GM18517 (cell line): Measurements from ENCODE around the gene CEP250.
"Not testable (repeated sequence)": the region's sequence is repeated elsewhere in the genome, so short reads cannot be mapped to it uniquely, and the experiment has no call there.

Experiments
- ATAC-seq: cut with Tn5 transposase; IDR thresholded peaks from one replicate; pipeline ENCODE4 v1.9.1; 2021; ENCODE audit warnings: mild to moderate bottlenecking, moderate library complexity; ENCODE audit not compliant: unreplicated experiment

CEP250 gene

GRCh38 chr20:35456700-35457099 lies 1.3 kb downstream of the CEP250 start:
- ATAC-seq, result not testable (repeated sequence)

GRCh38 chr20:35457539-35457938 lies 2.1 kb downstream of the CEP250 start:
- ATAC-seq, result not testable (repeated sequence)

GRCh38 chr20:35458388-35458787 lies 3.0 kb downstream of the CEP250 start:
- no peak for ATAC-seq

DNA sequence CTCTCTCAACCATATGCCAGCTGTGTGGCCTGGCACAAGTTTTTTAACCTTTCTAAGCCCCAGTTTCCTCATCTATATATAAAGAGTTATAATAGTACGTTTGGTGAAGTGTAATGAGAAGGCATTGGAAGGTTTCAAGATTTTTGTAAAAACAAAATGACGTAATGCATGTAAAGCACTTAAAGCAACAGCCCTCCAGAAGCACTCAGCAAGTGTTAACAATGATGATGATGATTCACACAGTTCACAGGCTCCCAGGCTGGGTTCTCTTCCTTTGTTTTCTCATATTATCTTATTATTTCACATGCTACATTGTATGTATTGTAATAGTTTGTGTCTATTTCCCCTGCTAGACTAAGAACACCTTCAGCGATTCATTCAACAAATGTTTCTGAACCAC lies 6.2 kb downstream of the CEP250 start:
- no peak for ATAC-seq

DNA sequence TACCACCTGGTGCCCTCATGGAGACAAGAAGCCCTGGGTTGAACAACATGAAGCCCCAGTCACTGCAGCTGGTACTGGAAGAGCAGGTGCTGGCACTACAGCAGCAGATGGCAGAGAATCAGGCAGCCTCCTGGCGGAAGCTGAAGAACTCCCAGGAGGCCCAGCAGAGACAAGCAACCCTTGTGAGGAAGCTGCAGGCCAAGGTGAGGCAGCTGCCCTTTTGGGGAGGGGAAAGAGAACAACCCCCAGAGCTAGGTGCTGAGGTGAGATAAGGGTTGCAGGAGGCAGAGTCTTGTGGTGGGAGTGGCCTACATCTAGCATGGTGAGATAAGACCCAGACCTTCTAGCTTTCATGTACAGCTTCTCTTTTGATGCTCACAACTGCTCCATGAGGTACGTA lies 7.0 kb downstream of the CEP250 start:
- ATAC-seq, result no peak

DNA sequence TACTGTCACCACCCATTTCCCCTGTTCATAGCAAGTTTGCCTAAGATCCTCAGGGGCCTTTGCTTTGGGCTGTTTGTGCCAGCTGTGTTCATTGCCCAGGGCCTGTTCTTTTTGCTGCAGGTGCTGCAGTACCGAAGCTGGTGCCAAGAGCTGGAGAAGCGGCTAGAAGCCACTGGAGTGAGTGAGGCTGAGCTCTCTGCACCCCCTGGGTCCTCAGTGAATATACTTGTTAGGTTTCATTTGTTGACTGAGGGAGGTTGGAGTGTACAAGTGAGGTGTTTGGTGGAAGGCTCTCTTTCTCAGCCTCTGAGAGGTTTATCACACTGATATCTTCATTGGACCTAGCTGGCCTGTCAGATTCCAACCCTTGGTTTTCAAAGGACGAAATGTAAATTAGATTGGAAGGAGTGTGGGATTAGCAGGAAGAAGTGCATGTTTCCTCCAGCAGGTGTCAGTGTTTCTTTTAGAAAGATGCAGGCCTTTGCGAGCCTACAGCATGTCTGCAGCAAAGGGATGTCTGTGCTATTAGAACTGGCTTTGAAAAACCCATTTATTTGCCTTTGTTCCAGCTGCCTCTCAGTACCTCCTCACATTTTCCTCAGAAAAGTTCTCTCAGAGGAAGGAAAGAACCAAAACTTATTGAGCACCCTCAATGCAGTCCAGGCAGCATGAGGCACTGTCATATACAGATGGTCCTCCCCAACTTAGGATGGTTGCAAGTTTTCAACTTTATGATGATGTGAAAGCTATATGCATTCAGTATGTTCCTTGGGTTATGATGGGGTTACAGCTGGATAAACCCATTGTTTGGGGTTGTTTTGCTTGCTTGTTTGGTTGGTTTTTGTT lies 8.3 kb downstream of the CEP250 start:
- no peak for ATAC-seq

GRCh38 chr20:35465976-35466375 lies 10.6 kb downstream of the CEP250 start:
- ATAC-seq, result no peak

- ATAC-seq, result no peak
Measured at GRCh38 chr20:35466856-35467255, 11.5 kb downstream of the CEP250 start.

- ATAC-seq, result no peak
Measured at GRCh38 chr20:35467339-35468224, 12.2 kb downstream of the CEP250 start.

- ATAC-seq, result no peak
Measured at GRCh38 chr20:35468671-35469334, 13.4 kb downstream of the CEP250 start.

DNA sequence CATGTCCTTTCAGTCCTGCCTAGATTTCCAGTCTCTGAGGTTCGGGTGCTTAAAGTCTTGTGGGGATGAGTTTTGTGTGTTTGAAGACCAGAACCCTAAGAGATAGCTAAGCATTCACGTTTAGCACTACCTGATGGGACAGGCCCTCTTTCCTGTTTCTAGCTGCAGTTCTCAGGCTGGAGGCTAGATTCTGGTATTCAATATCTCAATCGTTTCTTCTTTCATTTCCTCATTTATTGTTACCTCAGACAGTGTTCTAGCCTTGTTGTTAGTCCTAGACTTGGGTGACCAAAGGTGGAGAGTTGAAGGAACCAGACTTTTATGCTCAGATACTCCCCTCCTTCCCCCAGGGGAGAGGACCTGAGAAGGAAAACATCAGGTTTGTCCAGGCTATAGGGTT lies 16.8 kb downstream of the CEP250 start:
- no peak for ATAC-seq

DNA sequence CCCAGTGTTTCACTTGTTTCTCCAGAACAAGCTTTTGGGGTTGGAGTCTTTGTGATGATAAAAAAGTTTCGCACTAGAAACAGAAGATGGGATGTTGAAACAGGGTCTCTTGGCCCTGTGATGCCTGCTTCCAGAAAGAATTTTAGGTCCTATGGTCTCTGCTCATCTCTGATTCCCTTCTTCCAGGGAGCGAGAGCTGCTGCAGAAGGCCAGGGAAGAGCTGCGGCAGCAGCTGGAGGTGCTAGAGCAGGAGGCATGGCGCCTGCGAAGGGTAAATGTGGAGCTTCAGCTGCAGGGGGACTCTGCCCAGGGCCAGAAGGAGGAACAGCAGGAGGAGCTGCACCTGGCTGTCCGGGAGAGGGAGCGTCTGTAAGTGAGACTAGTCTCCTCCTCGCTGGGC lies 18.3 kb downstream of the CEP250 start:
- no peak for ATAC-seq

DNA sequence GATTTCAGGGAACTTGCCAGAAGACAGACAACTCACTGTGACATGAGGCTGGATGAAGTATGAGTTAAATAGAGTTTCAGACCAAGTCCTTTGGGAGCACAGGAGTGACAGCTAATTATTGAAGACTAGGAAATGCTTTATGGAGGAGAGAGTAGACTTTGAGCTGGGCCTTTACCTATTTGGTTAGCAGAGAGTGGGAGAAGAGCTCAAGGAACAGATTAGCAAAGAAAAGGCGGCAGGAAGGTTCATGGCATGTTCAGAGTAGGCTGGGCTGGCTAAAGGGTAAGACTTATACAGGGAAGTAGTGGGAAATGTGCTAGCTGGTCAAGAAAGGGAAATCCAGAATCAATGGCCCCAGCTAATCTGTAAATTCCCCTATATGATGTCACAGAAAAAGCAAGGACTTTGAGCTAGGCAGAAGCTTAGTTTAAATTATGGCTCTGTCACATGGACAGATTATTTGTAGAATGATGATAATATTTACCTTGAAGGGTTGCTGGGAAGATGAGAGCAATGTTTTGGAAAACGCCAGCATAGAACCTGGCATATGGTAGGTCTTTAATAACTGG lies 19.0 kb downstream of the CEP250 start:
- no peak for ATAC-seq

DNA sequence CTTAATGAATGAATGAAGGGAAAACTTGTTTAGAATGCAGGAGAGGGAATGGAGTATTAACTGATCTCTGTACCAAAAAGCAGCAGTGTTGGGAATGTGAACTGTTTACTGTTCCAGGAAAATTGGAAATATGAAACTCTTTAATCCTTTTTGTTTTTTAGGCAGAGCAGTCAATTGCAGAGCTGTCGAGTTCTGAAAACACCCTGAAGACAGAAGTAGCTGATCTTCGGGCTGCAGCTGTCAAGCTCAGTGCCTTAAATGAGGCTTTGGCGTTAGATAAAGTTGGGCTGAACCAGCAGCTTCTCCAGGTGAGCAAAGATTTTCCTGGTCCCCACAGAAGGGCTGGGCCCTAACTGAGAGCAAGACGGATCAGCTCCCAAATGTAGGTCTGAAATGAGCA lies 20.9 kb downstream of the CEP250 start:
- no peak for ATAC-seq

- ATAC-seq, result no peak
Measured at GRCh38 chr20:35478804-35479472, 23.5 kb downstream of the CEP250 start.

- no peak for ATAC-seq
Measured at GRCh38 chr20:35479798-35480197, 24.4 kb downstream of the CEP250 start.

DNA sequence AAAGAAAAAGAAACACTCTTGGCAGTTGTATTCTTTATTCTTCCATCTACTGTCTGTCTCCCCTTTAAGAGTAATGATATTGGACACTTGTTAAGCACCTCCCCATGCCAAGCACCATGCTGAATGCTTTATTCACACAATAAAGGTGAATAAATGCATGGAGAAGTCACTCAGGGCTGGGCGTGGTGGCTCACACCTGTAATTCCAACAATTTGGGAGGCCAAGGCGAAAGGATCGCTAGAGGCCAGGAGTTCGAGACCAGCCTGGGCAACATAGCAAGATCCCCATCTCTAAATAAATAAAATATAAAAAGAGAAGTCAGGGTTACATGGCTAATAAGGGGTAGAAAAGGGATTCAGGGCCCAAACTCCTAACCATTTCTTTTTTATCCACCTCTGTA lies 32.1 kb downstream of the CEP250 start:
- ATAC-seq, result no peak

GRCh38 chr20:35489717-35490116 lies 34.3 kb downstream of the CEP250 start:
- ATAC-seq, result no peak

DNA sequence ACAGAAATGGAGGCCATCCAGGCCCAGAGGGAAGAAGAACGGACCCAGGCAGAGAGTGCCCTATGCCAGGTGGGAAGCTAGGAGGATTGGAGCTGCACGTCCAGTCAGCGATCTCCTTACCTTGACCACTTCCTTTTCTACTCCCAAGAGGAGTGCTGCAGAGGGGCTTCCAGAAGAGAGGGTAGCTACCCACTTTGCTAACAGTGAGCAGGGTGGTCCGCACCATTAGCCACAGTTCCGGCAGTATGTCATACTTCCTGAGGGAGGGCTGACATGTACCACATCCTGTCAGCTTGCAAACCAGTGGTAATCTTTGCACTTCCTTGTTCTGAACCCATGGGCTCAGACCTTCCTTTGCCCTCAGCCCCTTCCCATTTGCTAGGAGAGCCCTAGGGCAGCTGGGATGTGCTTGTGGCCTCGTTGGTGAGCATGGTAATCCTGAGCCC lies 35.4 kb downstream of the CEP250 start:
- peak; percentile 94 for ATAC-seq

DNA sequence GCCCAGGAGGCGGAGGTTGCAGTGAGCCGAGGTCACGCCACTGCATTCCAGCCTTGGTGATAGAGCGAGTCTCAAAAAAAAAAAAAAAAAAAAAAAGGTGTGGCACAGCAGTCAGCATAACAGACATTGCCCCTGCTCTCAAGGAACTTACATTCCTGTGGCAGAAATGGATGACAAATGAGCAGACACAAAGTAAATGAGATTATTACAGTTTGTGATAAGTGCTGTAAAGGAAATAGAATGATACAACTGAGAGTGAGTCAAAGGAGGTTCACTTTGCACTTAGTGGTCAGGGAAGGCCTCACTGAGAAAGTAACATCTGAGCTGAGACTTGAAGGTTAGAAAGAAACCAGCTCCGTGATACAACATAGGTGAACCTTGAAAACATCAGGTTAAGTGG lies 36.4 kb downstream of the CEP250 start:
- ATAC-seq, result no peak
